Kidney (tissue), 14 donors: ENCODE measurements around the gene CCNY. TPM values are rescaled to one million over a fixed set of nuclear protein-coding genes. Genes with fewer than 3 reads are reported as not detected.

Experiments used
- DNase-seq, 5 donors: peaks; one replicate each; pipeline ENCODE4 v3.0.0-alpha.2; 2013 to 2020
- FAIRE-seq: peaks from 2 replicates; lab custom pipeline; 2012; peaks lifted over from hg19 to GRCh38; lab: Jason Lieb, UNC
- H3K27ac ChIP-seq, 2 donors: one replicate each; pipeline ENCODE4 v1.7.0; 2013; ENCODE audit warnings: low read depth in 2 of 2, low read length in 2 of 2, inconsistent platforms in 1 of 2
- H3K27me3 ChIP-seq: one replicate; pipeline ENCODE4 v1.7.1; 2013; ENCODE audit warnings: low read length, inconsistent platforms; ENCODE audit not compliant: control insufficient read depth, insufficient read depth
- H3K36me3 ChIP-seq, 3 donors: one replicate each; pipeline versions ENCODE4 v1.7.0 to v1.7.1; 2013; ENCODE audit warnings: low read length in 3 of 3, control low read depth in 1 of 3, inconsistent platforms in 1 of 3; ENCODE audit not compliant: insufficient read depth in 3 of 3, control insufficient read depth in 2 of 3
- H3K4me1 ChIP-seq, 3 donors: one replicate each; pipeline versions ENCODE4 v1.7.0 to v1.7.1; 2013; ENCODE audit warnings: low read length in 3 of 3, inconsistent platforms in 1 of 3, low read depth in 1 of 3; ENCODE audit not compliant: control insufficient read depth in 2 of 3, insufficient read depth in 2 of 3
- H3K4me3 ChIP-seq, 3 donors: one replicate each; pipeline versions ENCODE4 v1.7.0 to v1.8.1; 2013; ENCODE audit warnings: low read length in 3 of 3, control low read depth in 1 of 3, inconsistent platforms in 1 of 3
- H3K9ac ChIP-seq, 3 donors: one replicate each; pipeline versions ENCODE4 v1.7.0 to v1.7.1; 2013; ENCODE audit warnings: low read length in 3 of 3, control low read depth in 1 of 3, inconsistent platforms in 1 of 3
- H3K9me3 ChIP-seq, 3 donors: one replicate each; pipeline versions ENCODE4 v1.7.0 to v1.7.1; 2013; ENCODE audit warnings: low read length in 3 of 3, control low read depth in 1 of 3, inconsistent platforms in 1 of 3; ENCODE audit not compliant: control insufficient read depth in 2 of 3, insufficient read depth in 1 of 3
- intact Hi-C: fragments of 100-400 bp; cut with DNase I; formaldehyde crosslinking; loops from one replicate; pipeline ENCODE4 v1.11.1; 2022
- polyA plus RNA-seq: library from polyadenylated mRNA; stranded (reverse); fragments of 350-450 nt; fragmentation: Illumina TruSeq; extraction: RNeasy Lipid Tissue Mini Kit (QIAGEN cat#74804); gene quantifications from one replicate; pipeline ENCODE4 v1.2.3, GENCODE V29; 2014; ENCODE audit warnings: low read depth, low replicate concordance; ENCODE audit not compliant: insufficient read depth
- total RNA-seq: library from RNA; stranded (reverse); fragmentation: NEBNext Ultra II Directional; extraction: Animal tissue kit (Norgen Biotek cat#: 25700); gene quantifications from one replicate; pipeline ENCODE4 v1.2.1, GENCODE V29; 2021
- TF ChIP-seq, protein P1 (sequence below): IDR thresholded peaks from 3 replicates; pipeline ENCODE4 v1.5.1; 2012; ENCODE audit warnings: mild to moderate bottlenecking, moderate library complexity, borderline replicate concordance; ENCODE audit not compliant: insufficient read depth; ENCODE audit errors: extremely low read depth
- donor health status: control.
- donor health status: control.
- donor health status: control.
- donor health status: control.
- donor health status: control.
- donor health status: DM: yes; HTN: yes; CAD: no.
- donor health status: Normal renal cell carcinoma (clear cell type).

Gene CCNY
- total and polyA plus RNA-seq, 2 donors from 2014 or later = 45.6 to 77.2 TPM

DNA sequence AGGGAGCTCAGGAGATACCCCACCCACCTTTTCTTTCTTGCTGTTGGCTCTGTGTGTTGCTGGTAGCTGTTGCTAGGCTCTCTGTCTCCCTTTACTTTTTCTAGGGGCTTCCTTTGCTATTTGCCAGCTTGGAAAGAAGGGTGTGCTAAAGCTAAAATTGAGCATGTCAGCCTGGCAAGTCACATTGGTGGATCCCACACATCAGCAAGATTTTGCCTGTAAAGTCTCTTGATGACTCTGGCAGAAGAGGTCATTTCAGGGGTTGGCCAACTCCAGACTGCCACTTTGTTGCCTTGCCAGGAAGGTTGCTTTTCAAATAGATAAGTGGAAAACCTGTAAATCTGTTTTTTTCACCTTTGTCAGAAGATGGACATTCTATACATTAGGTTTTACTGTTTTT lies 9.9 kb downstream of the CCNY start:
- DNase-seq (no peak), FAIRE-seq (no peak)
- no peaks in the 10 kb centered on the region for H3K27me3 ChIP-seq
- intact Hi-C loops = no loop called here
- no peak overlapping the region for H3K9ac ChIP-seq
- TF ChIP-seq, protein P1, sequence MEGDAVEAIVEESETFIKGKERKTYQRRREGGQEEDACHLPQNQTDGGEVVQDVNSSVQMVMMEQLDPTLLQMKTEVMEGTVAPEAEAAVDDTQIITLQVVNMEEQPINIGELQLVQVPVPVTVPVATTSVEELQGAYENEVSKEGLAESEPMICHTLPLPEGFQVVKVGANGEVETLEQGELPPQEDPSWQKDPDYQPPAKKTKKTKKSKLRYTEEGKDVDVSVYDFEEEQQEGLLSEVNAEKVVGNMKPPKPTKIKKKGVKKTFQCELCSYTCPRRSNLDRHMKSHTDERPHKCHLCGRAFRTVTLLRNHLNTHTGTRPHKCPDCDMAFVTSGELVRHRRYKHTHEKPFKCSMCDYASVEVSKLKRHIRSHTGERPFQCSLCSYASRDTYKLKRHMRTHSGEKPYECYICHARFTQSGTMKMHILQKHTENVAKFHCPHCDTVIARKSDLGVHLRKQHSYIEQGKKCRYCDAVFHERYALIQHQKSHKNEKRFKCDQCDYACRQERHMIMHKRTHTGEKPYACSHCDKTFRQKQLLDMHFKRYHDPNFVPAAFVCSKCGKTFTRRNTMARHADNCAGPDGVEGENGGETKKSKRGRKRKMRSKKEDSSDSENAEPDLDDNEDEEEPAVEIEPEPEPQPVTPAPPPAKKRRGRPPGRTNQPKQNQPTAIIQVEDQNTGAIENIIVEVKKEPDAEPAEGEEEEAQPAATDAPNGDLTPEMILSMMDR = no peak
- H3K36me3 ChIP-seq = no peaks in the 10 kb centered on the region
- no peak overlapping the region for H3K27ac ChIP-seq
- H3K4me1 ChIP-seq = peaks cover 0 to 30% (median 16%) of the 10 kb centered on the region in 3 donors
- H3K9me3 ChIP-seq = no peaks in the 10 kb centered on the region
- H3K4me3 ChIP-seq = no peak overlapping the region

DNA sequence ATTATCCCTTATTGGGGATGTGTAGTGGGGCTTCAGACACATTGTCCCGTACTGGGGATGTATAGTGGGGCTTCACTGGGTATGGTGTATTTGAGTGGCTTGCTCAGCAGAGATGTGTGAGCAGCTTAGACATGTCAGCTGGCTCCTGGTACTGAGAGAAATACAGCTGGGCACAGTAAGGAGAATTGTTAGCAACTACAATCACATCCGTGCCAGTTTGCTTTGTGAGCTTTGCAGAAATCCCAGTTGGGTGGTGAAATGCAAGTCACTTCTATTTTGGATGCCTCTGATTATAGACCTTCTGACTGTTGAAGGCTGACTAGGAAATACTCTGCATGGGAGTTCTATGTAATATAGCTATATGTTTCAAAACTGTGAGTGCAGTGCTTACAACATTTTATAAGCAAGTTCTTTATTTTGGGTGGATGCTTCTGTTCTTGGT lies 10.8 kb downstream of the CCNY start:
- intact Hi-C loops = no loop called here
- Histone ChIP-seq H3K4me1 (peaks cover 0 to 33% (median 14%) of the 10 kb centered on the region in 3 donors), H3K36me3 (no peaks in the 10 kb centered on the region), H3K9ac (no peak overlapping the region), H3K4me3 (no peak overlapping the region), H3K27me3 (no peaks in the 10 kb centered on the region), H3K9me3 (no peaks in the 10 kb centered on the region), H3K27ac (no peak overlapping the region)
- FAIRE-seq = no peak
- DNase-seq = no peak
- TF ChIP-seq, protein P1 = no peak

DNA sequence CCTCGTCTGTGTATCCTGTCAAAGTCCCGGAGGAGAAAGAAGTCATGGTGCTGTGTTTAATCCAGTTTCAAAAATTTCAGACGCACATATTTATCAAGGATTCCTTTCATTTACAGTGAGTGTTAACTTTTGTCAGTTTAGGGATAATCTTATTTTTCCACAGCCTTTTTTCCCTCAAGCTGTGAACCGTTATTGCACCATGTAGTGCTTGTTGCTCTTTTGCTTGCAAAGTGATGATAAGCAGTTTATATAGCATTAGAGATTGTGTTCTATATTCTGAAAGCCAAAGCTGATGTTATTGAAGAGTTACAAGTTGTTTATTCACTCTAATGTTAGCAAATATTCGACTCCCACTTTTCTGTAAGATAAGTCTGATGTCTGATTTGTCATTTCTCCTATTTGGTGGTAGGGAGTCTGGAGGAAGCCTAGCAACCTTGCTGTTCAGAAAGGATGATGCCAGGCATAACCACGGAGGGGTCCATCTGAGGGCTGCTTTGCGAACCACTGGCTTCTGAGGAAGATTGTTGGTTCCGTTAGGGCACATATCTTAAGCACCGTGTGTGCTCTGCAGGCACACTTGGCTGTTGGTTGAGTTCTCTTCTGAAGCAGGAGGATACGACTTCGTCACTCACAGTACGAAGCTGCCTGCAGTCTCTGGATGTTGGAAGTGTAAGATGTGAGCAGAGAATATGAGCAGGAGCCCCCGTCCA lies 11.7 kb downstream of the CCNY start:
- H3K36me3 ChIP-seq = no peaks in the 10 kb centered on the region
- no peaks in the 10 kb centered on the region for H3K27me3 ChIP-seq
- peaks cover 0 to 40% (median 18%) of the 10 kb centered on the region in 3 donors for H3K4me1 ChIP-seq
- DNase-seq (no peak), FAIRE-seq (no peak)
- peak overlapping the region in 1 of 3 donors; percentile 34 for H3K9ac ChIP-seq
- no peaks in the 10 kb centered on the region for H3K9me3 ChIP-seq
- peak overlapping the region in 1 of 2 donors; percentile 10 for H3K27ac ChIP-seq
- intact Hi-C loops = no loop called here
- H3K4me3 ChIP-seq = no peak overlapping the region
- TF ChIP-seq, protein P1 = no peak
